Measurements from ENCODE around the gene LRRC47.

- no peak for TF ChIP-seq CTCF (IDR thresholded peaks at IDR 0.05; ENCODE audit: insufficient read depth, low read length)
- TF ChIP-seq POLR2AphosphoS5 (IDR thresholded peaks at IDR 0.05; ENCODE audit: low read depth), result no peak
- TF ChIP-seq REST (IDR thresholded peaks at IDR 0.05; ENCODE audit: insufficient replicate concordance, low read depth), result no peak
Measured at GRCh38 chr1:3747522-3747848, 48.8 kb downstream of the LRRC47 start.

Data from HL-60 (cell line).